IPS-18a (cell line): Measurements from ENCODE around the gene ENO2.
A peak's percentile ranks its signal among the peaks of the same experiment; 100 is the strongest.

Source experiments
- H3K27ac ChIP-seq: one replicate; pipeline ENCODE4 v1.5.1; 2013; ENCODE audit warnings: low read length
- H3K27me3 ChIP-seq: one replicate; pipeline ENCODE4 v1.6.1; 2013; ENCODE audit warnings: mild to moderate bottlenecking, low read length; ENCODE audit not compliant: control insufficient read depth, insufficient read depth
- H3K36me3 ChIP-seq: one replicate; pipeline ENCODE4 v1.6.1; 2013; ENCODE audit warnings: low read depth, low read length; ENCODE audit not compliant: control insufficient read depth
- H3K4me1 ChIP-seq: one replicate; pipeline ENCODE4 v1.6.1; 2013; ENCODE audit warnings: low read depth, low read length; ENCODE audit not compliant: control insufficient read depth
- H3K4me3 ChIP-seq: one replicate; pipeline ENCODE4 v1.5.1; 2013; ENCODE audit warnings: low read length
- H3K9ac ChIP-seq: one replicate; pipeline ENCODE4 v1.6.1; 2013; ENCODE audit warnings: mild to moderate bottlenecking, low read length, moderate library complexity
- H3K9me3 ChIP-seq: one replicate; pipeline ENCODE4 v1.6.1; 2013; ENCODE audit warnings: low read depth, low read length; ENCODE audit not compliant: control insufficient read depth

ENO2 gene

GRCh38 chr12:6929466-6930452 is 15.4 kb downstream of the ENO2 start:
- Histone ChIP-seq H3K27ac (no peak overlapping the region), H3K9me3 (no peaks in the 10 kb centered on the region), H3K27me3 (no peaks in the 10 kb centered on the region), H3K36me3 (peaks cover 24% of the 10 kb centered on the region), H3K9ac (peak overlapping the region; percentile 78), H3K4me1 (peaks cover 37% of the 10 kb centered on the region), H3K4me3 (peak overlapping the region; percentile 95)

GRCh38 chr12:6932766-6933165 is 18.4 kb downstream of the ENO2 start:
- no peaks in the 10 kb centered on the region for H3K9me3 ChIP-seq
- H3K4me3 ChIP-seq = no peak overlapping the region
- H3K9ac ChIP-seq = no peak overlapping the region
- peaks cover 13% of the 10 kb centered on the region for H3K4me1 ChIP-seq
- H3K27me3 ChIP-seq = no peaks in the 10 kb centered on the region
- no peak overlapping the region for H3K27ac ChIP-seq
- H3K36me3 ChIP-seq = peaks cover 35% of the 10 kb centered on the region

- peaks cover 16% of the 10 kb centered on the region for H3K4me1 ChIP-seq
Observed at GRCh38 chr12:6934110-6934509, 19.7 kb downstream of the ENO2 start.

GRCh38 chr12:6935371-6936193 is 21.2 kb downstream of the ENO2 start:
- Histone ChIP-seq H3K9me3 (no peaks in the 10 kb centered on the region), H3K36me3 (peaks cover 37% of the 10 kb centered on the region), H3K4me1 (peaks cover 8% of the 10 kb centered on the region), H3K4me3 (no peak overlapping the region), H3K27ac (no peak overlapping the region), H3K9ac (no peak overlapping the region), H3K27me3 (no peaks in the 10 kb centered on the region)

More at GRCh38 chr12:6934110-6934509, 19.7 kb downstream of the ENO2 start:
- no peak overlapping the region for H3K4me3 ChIP-seq
- H3K9ac ChIP-seq = no peak overlapping the region
- H3K27ac ChIP-seq = no peak overlapping the region
- no peaks in the 10 kb centered on the region for H3K27me3 ChIP-seq
- peaks cover 35% of the 10 kb centered on the region for H3K36me3 ChIP-seq
- H3K9me3 ChIP-seq = no peaks in the 10 kb centered on the region

GRCh38 chr12:6936194-6936635 is 21.8 kb downstream of the ENO2 start:
- H3K27me3 ChIP-seq = no peaks in the 10 kb centered on the region
- H3K9me3 ChIP-seq = no peaks in the 10 kb centered on the region
- no peak overlapping the region for H3K4me3 ChIP-seq
- H3K9ac ChIP-seq = no peak overlapping the region
- H3K36me3 ChIP-seq = peaks cover 43% of the 10 kb centered on the region
- no peak overlapping the region for H3K27ac ChIP-seq
- peaks cover 5% of the 10 kb centered on the region for H3K4me1 ChIP-seq

GRCh38 chr12:6936636-6937480 is 22.5 kb downstream of the ENO2 start:
- Histone ChIP-seq H3K4me1 (peaks cover 5% of the 10 kb centered on the region), H3K27ac (peak overlapping the region; percentile 83), H3K27me3 (no peaks in the 10 kb centered on the region), H3K9me3 (no peaks in the 10 kb centered on the region), H3K36me3 (peaks cover 47% of the 10 kb centered on the region), H3K4me3 (peak overlapping the region; percentile 77), H3K9ac (peak overlapping the region; percentile 93)

GRCh38 chr12:6937481-6938352 is 23.3 kb downstream of the ENO2 start:
- H3K4me1 ChIP-seq = peaks cover 6% of the 10 kb centered on the region
- no peaks in the 10 kb centered on the region for H3K9me3 ChIP-seq
- H3K27ac ChIP-seq = peak overlapping the region; percentile 83
- no peaks in the 10 kb centered on the region for H3K27me3 ChIP-seq
- peak overlapping the region; percentile 77 for H3K4me3 ChIP-seq
- H3K9ac ChIP-seq = peak overlapping the region; percentile 93
- H3K36me3 ChIP-seq = peaks cover 43% of the 10 kb centered on the region

- H3K27ac ChIP-seq = peak overlapping the region; percentile 41
- H3K27me3 ChIP-seq = no peaks in the 10 kb centered on the region
- no peaks in the 10 kb centered on the region for H3K9me3 ChIP-seq
- H3K36me3 ChIP-seq = peaks cover 35% of the 10 kb centered on the region
- peak overlapping the region; percentile 93 for H3K9ac ChIP-seq
- peaks cover 13% of the 10 kb centered on the region for H3K4me1 ChIP-seq
- peak overlapping the region; percentile 77 for H3K4me3 ChIP-seq
Observed at GRCh38 chr12:6938353-6939190, 24.2 kb downstream of the ENO2 start.

GRCh38 chr12:6939191-6939540 is 24.8 kb downstream of the ENO2 start:
- Histone ChIP-seq H3K9me3 (no peaks in the 10 kb centered on the region), H3K9ac (no peak overlapping the region), H3K27me3 (no peaks in the 10 kb centered on the region), H3K36me3 (peaks cover 29% of the 10 kb centered on the region), H3K27ac (no peak overlapping the region), H3K4me1 (peaks cover 13% of the 10 kb centered on the region), H3K4me3 (no peak overlapping the region)

- Histone ChIP-seq H3K9me3 (no peaks in the 10 kb centered on the region), H3K4me3 (no peak overlapping the region), H3K9ac (no peak overlapping the region), H3K4me1 (peaks cover 28% of the 10 kb centered on the region), H3K27ac (no peak overlapping the region), H3K36me3 (peaks cover 12% of the 10 kb centered on the region), H3K27me3 (no peaks in the 10 kb centered on the region)
Observed at GRCh38 chr12:6941267-6941666, 26.9 kb downstream of the ENO2 start.
